A673 (cell line): ENCODE results near the gene PPTC7. TPM values are rescaled to one million over a fixed set of nuclear protein-coding genes. Genes with fewer than 3 reads are reported as not detected.

Experiments
- BruUV-seq: library from RNA; stranded (reverse); fragments of 400-500 nt; replicated peaks from 2 replicates; lab custom pipeline; 2021; lab: Mats Ljungman, UMichigan
- CTCF ChIA-PET: fragments of 300-600 bp; sonication (Branson Sonifier 250); formaldehyde crosslinking; loops from one replicate; lab custom pipeline; 2022; ENCODE audit warnings: antibody characterized with exemption; lab: Charles Lee
- POLR2A ChIA-PET: fragments of 300-600 bp; sonication (Branson Sonifier 250); formaldehyde crosslinking; loops from one replicate; lab custom pipeline; 2022; ENCODE audit warnings: antibody characterized with exemption; ENCODE audit not compliant: low non-redundant PET; lab: Charles Lee
- DNase-seq: peaks from one replicate; pipeline ENCODE4 v3.0.0-alpha.2; 2015; ENCODE audit warnings: low spot score
- H3K27ac ChIP-seq: fragments of 200-600 bp; sonication (generic); 2 replicates; pipeline ENCODE4 v1.5.1; 2016; ENCODE audit warnings: mixed run types, low read depth, mild to moderate bottlenecking, mixed read lengths, antibody characterized with exemption, low read length; ENCODE audit not compliant: poor library complexity, severe bottlenecking
- H3K27me3 ChIP-seq: fragments of 200-600 bp; sonication (generic); replicated peaks from 2 replicates; pipeline ENCODE4 v1.6.1; 2017; ENCODE audit warnings: mixed run types, low read depth, mild to moderate bottlenecking, mixed read lengths, antibody characterized with exemption, low read length; ENCODE audit not compliant: insufficient read depth, poor library complexity
- H3K36me3 ChIP-seq: fragments of 200-600 bp; sonication (generic); 2 replicates; pipeline ENCODE4 v1.6.1; 2016; ENCODE audit warnings: mixed run types, mild to moderate bottlenecking, mixed read lengths, antibody characterized with exemption, low read length; ENCODE audit not compliant: insufficient read depth, poor library complexity, severe bottlenecking
- H3K4me1 ChIP-seq: fragments of 200-600 bp; sonication (generic); 2 replicates; pipeline ENCODE4 v1.6.1; 2017; ENCODE audit warnings: mixed run types, mild to moderate bottlenecking, mixed read lengths, antibody characterized with exemption, low read length; ENCODE audit not compliant: insufficient read depth, poor library complexity, severe bottlenecking
- H3K4me3 ChIP-seq: fragments of 200-600 bp; sonication (generic); 2 replicates; pipeline ENCODE4 v1.5.1; 2016; ENCODE audit warnings: low read depth, mixed run types, mild to moderate bottlenecking, mixed read lengths, low read length; ENCODE audit not compliant: poor library complexity, severe bottlenecking
- H3K9me3 ChIP-seq: fragments of 200-600 bp; sonication (generic); 2 replicates; pipeline ENCODE4 v1.6.1; 2016; ENCODE audit warnings: mixed run types, low read depth, mild to moderate bottlenecking, mixed read lengths, antibody characterized with exemption, low read length; ENCODE audit not compliant: poor library complexity, severe bottlenecking
- EZH2 ChIP-seq: fragments of 200-600 bp; sonication (generic); IDR thresholded peaks from 2 replicates; pipeline ENCODE4 v1.6.1; 2017; ENCODE audit warnings: borderline replicate concordance, low read depth, mild to moderate bottlenecking, mixed read lengths, antibody characterized with exemption, low read length; ENCODE audit not compliant: poor library complexity, severe bottlenecking
- intact Hi-C: fragments of 100-400 bp; cut with micrococcal nuclease; formaldehyde crosslinking; loops from one replicate; pipeline ENCODE4 v1.10.0; 2022; ENCODE audit not compliant: unreplicated experiment
- total RNA-seq: library from RNA; stranded (reverse); gene quantifications from 2 replicates; pipeline ENCODE4 v1.2.3, GENCODE V29; 2021
- TF ChIP-seq, protein P1 (sequence below): fragments of 300-800, 200-600 bp; sonication (generic); conservative IDR thresholded peaks from 2 replicates; pipeline ENCODE4 v1.5.1; 2017; ENCODE audit warnings: low read depth, mild to moderate bottlenecking, antibody characterized with exemption, low read length, moderate library complexity, mixed read lengths

PPTC7 gene
- total RNA-seq, 1 experiment from 2014 or later = 30.9 TPM

DNA sequence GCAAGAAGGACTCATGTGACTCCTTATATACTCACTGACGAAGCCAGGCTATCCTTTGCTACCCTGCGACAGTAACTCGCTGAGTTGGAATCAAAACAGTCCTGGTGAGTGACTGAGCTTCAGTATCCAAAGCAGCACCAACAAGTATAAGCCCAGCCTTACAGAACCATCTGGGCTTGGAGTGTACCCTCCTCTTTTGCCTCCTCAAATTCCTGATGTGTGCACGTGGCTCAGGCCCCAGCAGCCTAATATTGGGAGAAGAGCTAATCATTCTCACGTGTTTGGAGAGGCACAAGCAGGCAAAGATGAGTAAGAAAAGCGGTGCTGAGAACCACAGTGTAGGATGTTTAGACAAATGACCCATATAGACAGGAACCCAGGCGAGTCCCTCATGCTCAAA, 34.4 kb downstream of the PPTC7 start:
- BruUV-seq = no TSS peak
- ChIA-PET CTCF (no interaction called here), POLR2A (no interaction called here)
- H3K27ac ChIP-seq = peak overlapping the region; percentile 29
- H3K9me3 ChIP-seq = no peaks in the 10 kb centered on the region
- no peak overlapping the region for H3K4me3 ChIP-seq
- H3K36me3 ChIP-seq = peaks cover 15% of the 10 kb centered on the region
- DNase-seq = no peak
- intact Hi-C loops = loop anchor here (5.0 kb wide), 1 partner anchor 81 kb away; the partner anchor contains the start of genes FAM216A and GPN3
- H3K4me1 ChIP-seq = peaks cover 33% of the 10 kb centered on the region
- no peak for TF ChIP-seq EZH2
- TF ChIP-seq, protein P1, sequence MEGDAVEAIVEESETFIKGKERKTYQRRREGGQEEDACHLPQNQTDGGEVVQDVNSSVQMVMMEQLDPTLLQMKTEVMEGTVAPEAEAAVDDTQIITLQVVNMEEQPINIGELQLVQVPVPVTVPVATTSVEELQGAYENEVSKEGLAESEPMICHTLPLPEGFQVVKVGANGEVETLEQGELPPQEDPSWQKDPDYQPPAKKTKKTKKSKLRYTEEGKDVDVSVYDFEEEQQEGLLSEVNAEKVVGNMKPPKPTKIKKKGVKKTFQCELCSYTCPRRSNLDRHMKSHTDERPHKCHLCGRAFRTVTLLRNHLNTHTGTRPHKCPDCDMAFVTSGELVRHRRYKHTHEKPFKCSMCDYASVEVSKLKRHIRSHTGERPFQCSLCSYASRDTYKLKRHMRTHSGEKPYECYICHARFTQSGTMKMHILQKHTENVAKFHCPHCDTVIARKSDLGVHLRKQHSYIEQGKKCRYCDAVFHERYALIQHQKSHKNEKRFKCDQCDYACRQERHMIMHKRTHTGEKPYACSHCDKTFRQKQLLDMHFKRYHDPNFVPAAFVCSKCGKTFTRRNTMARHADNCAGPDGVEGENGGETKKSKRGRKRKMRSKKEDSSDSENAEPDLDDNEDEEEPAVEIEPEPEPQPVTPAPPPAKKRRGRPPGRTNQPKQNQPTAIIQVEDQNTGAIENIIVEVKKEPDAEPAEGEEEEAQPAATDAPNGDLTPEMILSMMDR = no peak
- no peaks in the 10 kb centered on the region for H3K27me3 ChIP-seq

DNA sequence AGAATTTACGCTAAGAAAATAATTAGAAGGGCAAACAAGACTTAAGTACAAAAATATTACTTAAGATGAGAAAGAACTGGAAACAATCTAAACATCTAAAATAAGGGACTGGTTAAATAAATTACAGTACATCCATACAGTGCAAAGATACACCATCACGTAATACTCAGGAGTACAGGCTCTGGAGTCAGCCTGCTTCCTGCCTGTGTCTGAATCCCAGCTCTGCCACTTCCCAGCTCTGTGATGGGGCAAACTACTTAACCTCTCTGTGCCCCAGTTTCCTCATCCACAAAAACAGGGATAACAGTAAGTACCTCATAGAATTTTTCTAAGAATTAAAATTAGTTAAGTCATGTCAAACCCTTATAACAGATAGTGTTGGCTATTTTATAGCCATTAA, 36.0 kb downstream of the PPTC7 start:
- TF ChIP-seq EZH2 = no peak
- TF ChIP-seq, protein P1 = no peak
- DNase-seq = no peak
- CTCF ChIA-PET = no interaction called here

GRCh38 chr12:110546339-110546738, 36.8 kb downstream of the PPTC7 start:
- no TSS peak for BruUV-seq
- ChIA-PET CTCF (no interaction called here), POLR2A (no interaction called here)
- Histone ChIP-seq H3K4me1 (peaks cover 50% of the 10 kb centered on the region), H3K36me3 (peaks cover 11% of the 10 kb centered on the region), H3K4me3 (no peak overlapping the region), H3K27me3 (no peaks in the 10 kb centered on the region), H3K9me3 (no peaks in the 10 kb centered on the region), H3K27ac (peak overlapping the region; percentile 70)
- peak; percentile 54 for DNase-seq
- no peak for TF ChIP-seq EZH2
- TF ChIP-seq, protein P1 = no peak
- intact Hi-C loops = loop anchor here (5.0 kb wide), 1 partner anchor 79 kb away; the partner anchor contains the start of genes FAM216A and GPN3

More for the DNA sequence above, 36.0 kb downstream of the PPTC7 start:
- Histone ChIP-seq H3K36me3 (peaks cover 15% of the 10 kb centered on the region), H3K4me1 (peaks cover 49% of the 10 kb centered on the region), H3K27ac (no peak overlapping the region), H3K9me3 (no peaks in the 10 kb centered on the region), H3K4me3 (no peak overlapping the region), H3K27me3 (no peaks in the 10 kb centered on the region)
- POLR2A ChIA-PET = no interaction called here
- intact Hi-C loops = loop anchor here (5.0 kb wide), 1 partner anchor 80 kb away; the partner anchor contains the start of genes FAM216A and GPN3
- no TSS peak for BruUV-seq
